ENCODE data around the gene TCF4. TPM values are rescaled to one million over a fixed set of nuclear protein-coding genes. Genes with fewer than 3 reads are reported as not detected.

Gene TCF4
- total RNA-seq, 1 experiment from 2014 or later, result 143 TPM

DNA sequence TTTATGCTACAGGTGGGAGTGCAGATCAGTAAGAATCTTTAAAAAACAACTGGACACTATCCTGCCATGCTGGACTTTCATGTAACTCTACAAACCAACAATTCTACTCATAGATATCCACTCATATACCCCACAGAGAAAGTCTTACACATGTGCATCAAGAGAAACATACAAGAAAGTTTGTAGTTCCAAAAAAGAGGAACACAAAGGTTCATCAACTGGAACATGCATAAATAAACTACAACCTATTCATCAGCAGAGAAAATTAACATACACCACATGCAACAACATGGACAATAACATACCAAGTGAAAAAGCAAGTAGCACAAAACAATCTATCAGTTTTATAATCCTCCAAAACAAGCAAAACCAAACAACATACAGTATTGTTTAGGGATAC lies 17.0 kb downstream of the TCF4 start:
- intact Hi-C loops (cut with micrococcal nuclease; ENCODE audit: unreplicated experiment), result no loop called here
- no peaks in the 10 kb centered on the region for H3K27me3 ChIP-seq (replicated peaks; ENCODE audit: insufficient read depth, low read depth, low read length, poor library complexity)
- DNase-seq (ENCODE audit: low spot score), result no peak
- CTCF ChIA-PET, result no interaction called here
- POLR2A ChIA-PET (ENCODE audit: low non-redundant PET), result no interaction called here
- H3K9me3 ChIP-seq (ENCODE audit: low read depth, low read length, poor library complexity, severe bottlenecking), result peaks cover 4% of the 10 kb centered on the region
- H3K4me3 ChIP-seq (ENCODE audit: low read depth, low read length, poor library complexity, severe bottlenecking), result no peak overlapping the region
- no peaks in the 10 kb centered on the region for H3K36me3 ChIP-seq (ENCODE audit: insufficient read depth, low read length, poor library complexity, severe bottlenecking)
- BruUV-seq (replicated peaks), result no TSS peak
- H3K4me1 ChIP-seq (ENCODE audit: insufficient read depth, low read length, poor library complexity, severe bottlenecking), result no peaks in the 10 kb centered on the region
- no peak overlapping the region for H3K27ac ChIP-seq (ENCODE audit: low read depth, low read length, poor library complexity, severe bottlenecking)
- no peak for TF ChIP-seq EZH2 (IDR thresholded peaks at IDR 0.05; ENCODE audit: borderline replicate concordance, low read depth, low read length, poor library complexity, severe bottlenecking)
- TF ChIP-seq, protein P1, sequence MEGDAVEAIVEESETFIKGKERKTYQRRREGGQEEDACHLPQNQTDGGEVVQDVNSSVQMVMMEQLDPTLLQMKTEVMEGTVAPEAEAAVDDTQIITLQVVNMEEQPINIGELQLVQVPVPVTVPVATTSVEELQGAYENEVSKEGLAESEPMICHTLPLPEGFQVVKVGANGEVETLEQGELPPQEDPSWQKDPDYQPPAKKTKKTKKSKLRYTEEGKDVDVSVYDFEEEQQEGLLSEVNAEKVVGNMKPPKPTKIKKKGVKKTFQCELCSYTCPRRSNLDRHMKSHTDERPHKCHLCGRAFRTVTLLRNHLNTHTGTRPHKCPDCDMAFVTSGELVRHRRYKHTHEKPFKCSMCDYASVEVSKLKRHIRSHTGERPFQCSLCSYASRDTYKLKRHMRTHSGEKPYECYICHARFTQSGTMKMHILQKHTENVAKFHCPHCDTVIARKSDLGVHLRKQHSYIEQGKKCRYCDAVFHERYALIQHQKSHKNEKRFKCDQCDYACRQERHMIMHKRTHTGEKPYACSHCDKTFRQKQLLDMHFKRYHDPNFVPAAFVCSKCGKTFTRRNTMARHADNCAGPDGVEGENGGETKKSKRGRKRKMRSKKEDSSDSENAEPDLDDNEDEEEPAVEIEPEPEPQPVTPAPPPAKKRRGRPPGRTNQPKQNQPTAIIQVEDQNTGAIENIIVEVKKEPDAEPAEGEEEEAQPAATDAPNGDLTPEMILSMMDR (conservative IDR thresholded peaks at IDR 0.05; ENCODE audit: low read depth, low read length), result no peak

DNA sequence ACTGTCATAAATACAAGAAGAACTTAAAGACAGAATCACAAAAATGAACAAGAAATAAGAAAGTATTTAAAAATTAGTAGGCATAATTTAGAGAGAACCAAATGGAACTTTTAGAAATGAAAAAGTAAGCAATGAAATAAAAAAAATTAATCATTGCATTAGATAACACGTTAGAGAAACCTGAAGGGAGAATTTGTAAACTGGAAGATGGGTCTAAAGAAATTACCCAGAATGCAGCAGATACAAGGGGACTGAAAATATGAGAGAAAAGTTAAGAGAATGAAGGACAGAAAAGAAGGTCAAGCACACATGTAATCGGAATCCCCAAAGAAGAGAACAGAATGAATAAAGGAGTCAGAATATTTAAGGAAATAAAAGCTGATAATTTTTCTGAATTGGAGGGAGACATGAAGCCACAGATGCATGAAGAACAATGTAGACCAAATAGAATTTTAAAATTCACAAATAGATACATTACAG lies 21.5 kb downstream of the TCF4 start:
- intact Hi-C loops (cut with micrococcal nuclease; ENCODE audit: unreplicated experiment), result no loop called here
- H3K27ac ChIP-seq (ENCODE audit: low read depth, low read length, poor library complexity, severe bottlenecking), result no peak overlapping the region
- no peaks in the 10 kb centered on the region for H3K36me3 ChIP-seq (ENCODE audit: insufficient read depth, low read length, poor library complexity, severe bottlenecking)
- POLR2A ChIA-PET (ENCODE audit: low non-redundant PET), result interaction anchor here (0.6 kb wide), 1 partner anchor 20 kb away, joined by 9 read pairs; no protein-coding TSS in a partner anchor
- no TSS peak for BruUV-seq (replicated peaks)
- no peak for DNase-seq (ENCODE audit: low spot score)
- no peak overlapping the region for H3K4me3 ChIP-seq (ENCODE audit: low read depth, low read length, poor library complexity, severe bottlenecking)
- TF ChIP-seq, protein P1 (conservative IDR thresholded peaks at IDR 0.05; ENCODE audit: low read depth, low read length), result no peak
- no peak for TF ChIP-seq EZH2 (IDR thresholded peaks at IDR 0.05; ENCODE audit: borderline replicate concordance, low read depth, low read length, poor library complexity, severe bottlenecking)
- no peaks in the 10 kb centered on the region for H3K4me1 ChIP-seq (ENCODE audit: insufficient read depth, low read length, poor library complexity, severe bottlenecking)
- CTCF ChIA-PET, result no interaction called here
- peaks cover 4% of the 10 kb centered on the region for H3K9me3 ChIP-seq (ENCODE audit: low read depth, low read length, poor library complexity, severe bottlenecking)
- H3K27me3 ChIP-seq (replicated peaks; ENCODE audit: insufficient read depth, low read depth, low read length, poor library complexity), result no peaks in the 10 kb centered on the region

- Histone ChIP-seq H3K4me3 (ENCODE audit: low read depth, low read length, poor library complexity, severe bottlenecking) (no peak overlapping the region), H3K36me3 (ENCODE audit: insufficient read depth, low read length, poor library complexity, severe bottlenecking) (no peaks in the 10 kb centered on the region), H3K27ac (ENCODE audit: low read depth, low read length, poor library complexity, severe bottlenecking) (no peak overlapping the region), H3K27me3 (replicated peaks; ENCODE audit: insufficient read depth, low read depth, low read length, poor library complexity) (no peaks in the 10 kb centered on the region), H3K4me1 (ENCODE audit: insufficient read depth, low read length, poor library complexity, severe bottlenecking) (peaks cover 11% of the 10 kb centered on the region), H3K9me3 (ENCODE audit: low read depth, low read length, poor library complexity, severe bottlenecking) (no peaks in the 10 kb centered on the region)
- DNase-seq (ENCODE audit: low spot score), result no peak
- intact Hi-C loops (cut with micrococcal nuclease; ENCODE audit: unreplicated experiment), result no loop called here
- POLR2A ChIA-PET (ENCODE audit: low non-redundant PET), result interaction anchor here (0.6 kb wide), 1 partner anchor 214 kb away, joined by 3 read pairs; no protein-coding TSS in a partner anchor
- no TSS peak for BruUV-seq (replicated peaks)
- TF ChIP-seq, protein P1 (conservative IDR thresholded peaks at IDR 0.05; ENCODE audit: low read depth, low read length), result no peak
- no peak for TF ChIP-seq EZH2 (IDR thresholded peaks at IDR 0.05; ENCODE audit: borderline replicate concordance, low read depth, low read length, poor library complexity, severe bottlenecking)
- CTCF ChIA-PET, result no interaction called here
Measured at GRCh38 chr18:55559739-55560138, 28.3 kb downstream of the TCF4 start.

All from A673 (cell line).